ENCODE measurements around the gene TMEM184A.
A peak's percentile ranks its signal among the peaks of the same experiment; 100 is the strongest.

The TMEM184A gene

GRCh38 chr7:1567049-1567771 is 11.2 kb upstream of the TMEM184A start:
- peak; percentile 85 for DNase-seq (ENCODE audit: low spot score)

GRCh38 chr7:1566687-1567048 is 10.7 kb upstream of the TMEM184A start:
- DNase-seq (ENCODE audit: low spot score): no peak

GRCh38 chr7:1564603-1565022 is 8.6 kb upstream of the TMEM184A start:
- DNase-seq (ENCODE audit: low spot score): peak; percentile 75

- no peak for DNase-seq (ENCODE audit: low spot score)
These were observed 8.1 kb upstream of the TMEM184A start for GRCh38 chr7:1563981-1564602.

GRCh38 chr7:1562597-1563051 is 6.6 kb upstream of the TMEM184A start:
- peak; percentile 45 for DNase-seq (ENCODE audit: low spot score)

GRCh38 chr7:1562116-1562515 is 6.1 kb upstream of the TMEM184A start:
- no peak for DNase-seq (ENCODE audit: low spot score)

- no peak for DNase-seq (ENCODE audit: low spot score)
These were observed 5.3 kb upstream of the TMEM184A start for GRCh38 chr7:1561036-1561940.

- DNase-seq (ENCODE audit: low spot score): no peak
These were observed 4.6 kb upstream of the TMEM184A start for GRCh38 chr7:1560620-1561031.

GRCh38 chr7:1559626-1560590 is 3.9 kb upstream of the TMEM184A start:
- DNase-seq (ENCODE audit: low spot score): no peak

GRCh38 chr7:1558841-1559625 is 3.0 kb upstream of the TMEM184A start:
- no peak for DNase-seq (ENCODE audit: low spot score)

GRCh38 chr7:1558181-1558811 is 2.3 kb upstream of the TMEM184A start:
- DNase-seq (ENCODE audit: low spot score): no peak

GRCh38 chr7:1557771-1558170 is 1.8 kb upstream of the TMEM184A start:
- DNase-seq (ENCODE audit: low spot score): no peak

- no peak for DNase-seq (ENCODE audit: low spot score)
These were observed 1.0 kb upstream of the TMEM184A start for GRCh38 chr7:1557006-1557405.

- DNase-seq (ENCODE audit: low spot score): peak; percentile 89
These were observed 776 bp downstream of the TMEM184A start for GRCh38 chr7:1555046-1555812.

GRCh38 chr7:1554333-1555045 is 1.5 kb downstream of the TMEM184A start:
- DNase-seq (ENCODE audit: low spot score): no peak

GRCh38 chr7:1553512-1554210 is 2.3 kb downstream of the TMEM184A start:
- DNase-seq (ENCODE audit: low spot score): no peak

- no peak for DNase-seq (ENCODE audit: low spot score)
These were observed 3.8 kb downstream of the TMEM184A start for GRCh38 chr7:1552200-1552599.

- no peak for DNase-seq (ENCODE audit: low spot score)
These were observed 5.2 kb downstream of the TMEM184A start for GRCh38 chr7:1550846-1551155.
